ENCODE results near the gene FDX2.

FDX2 gene

GRCh38 chr19:10299545-10300458 is 16.0 kb downstream of the FDX2 start:
- DNase-seq (ENCODE audit: low read depth) = no peak

DNA sequence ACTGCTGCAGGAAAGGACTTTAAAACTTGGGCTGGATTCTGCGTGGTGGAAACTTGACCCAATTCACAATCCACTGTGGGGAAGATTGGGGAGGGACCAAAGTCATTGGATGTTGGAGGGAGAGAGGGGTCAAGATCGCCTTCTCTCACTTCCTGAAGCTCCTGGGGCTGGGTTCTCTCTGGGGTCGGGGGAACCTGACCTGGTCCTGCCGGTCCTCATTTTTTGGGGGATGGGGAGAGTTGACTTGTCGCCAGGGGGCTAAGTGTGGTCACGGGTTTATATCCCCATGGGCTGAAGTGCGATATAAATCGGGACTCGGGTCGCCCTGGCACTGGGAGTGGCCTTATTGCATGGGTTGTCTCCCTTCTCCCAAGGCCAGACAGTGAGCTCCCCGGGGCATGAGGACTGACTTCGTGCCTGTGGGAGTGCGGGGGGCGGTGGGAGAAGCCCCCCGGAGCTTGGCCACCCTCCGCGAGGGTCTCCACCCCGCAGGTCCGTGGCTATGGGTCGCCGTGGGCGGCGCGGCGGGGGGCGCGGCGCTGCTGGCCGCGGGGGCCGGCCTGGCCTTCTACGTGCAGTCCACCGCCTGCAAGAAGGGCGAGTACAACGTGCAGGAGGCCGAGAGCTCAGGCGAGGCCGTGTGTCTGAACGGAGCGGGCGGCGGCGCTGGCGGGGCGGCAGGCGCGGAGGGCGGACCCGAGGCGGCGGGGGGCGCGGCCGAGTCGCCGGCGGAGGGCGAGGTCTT is 19.8 kb downstream of the FDX2 start:
- DNase-seq (ENCODE audit: low read depth) = no peak

GRCh38 chr19:10295305-10295846 is 20.4 kb downstream of the FDX2 start:
- DNase-seq (ENCODE audit: low read depth) = peak; percentile 42

DNA sequence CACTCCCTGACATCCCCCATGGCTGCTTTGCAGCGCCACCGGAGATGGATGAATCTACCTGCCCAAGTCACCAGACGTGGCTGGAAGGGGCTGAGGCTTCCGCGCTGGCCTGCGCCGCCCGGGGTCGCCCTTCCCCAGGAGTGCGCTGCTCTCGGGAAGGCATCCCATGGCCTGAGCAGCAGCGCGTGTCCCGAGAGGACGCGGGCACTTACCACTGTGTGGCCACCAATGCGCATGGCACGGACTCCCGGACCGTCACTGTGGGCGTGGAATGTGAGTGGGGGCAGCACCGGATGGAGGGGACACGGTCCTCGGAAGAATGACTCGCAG is 21.5 kb downstream of the FDX2 start:
- no peak for DNase-seq (ENCODE audit: low read depth)

DNA sequence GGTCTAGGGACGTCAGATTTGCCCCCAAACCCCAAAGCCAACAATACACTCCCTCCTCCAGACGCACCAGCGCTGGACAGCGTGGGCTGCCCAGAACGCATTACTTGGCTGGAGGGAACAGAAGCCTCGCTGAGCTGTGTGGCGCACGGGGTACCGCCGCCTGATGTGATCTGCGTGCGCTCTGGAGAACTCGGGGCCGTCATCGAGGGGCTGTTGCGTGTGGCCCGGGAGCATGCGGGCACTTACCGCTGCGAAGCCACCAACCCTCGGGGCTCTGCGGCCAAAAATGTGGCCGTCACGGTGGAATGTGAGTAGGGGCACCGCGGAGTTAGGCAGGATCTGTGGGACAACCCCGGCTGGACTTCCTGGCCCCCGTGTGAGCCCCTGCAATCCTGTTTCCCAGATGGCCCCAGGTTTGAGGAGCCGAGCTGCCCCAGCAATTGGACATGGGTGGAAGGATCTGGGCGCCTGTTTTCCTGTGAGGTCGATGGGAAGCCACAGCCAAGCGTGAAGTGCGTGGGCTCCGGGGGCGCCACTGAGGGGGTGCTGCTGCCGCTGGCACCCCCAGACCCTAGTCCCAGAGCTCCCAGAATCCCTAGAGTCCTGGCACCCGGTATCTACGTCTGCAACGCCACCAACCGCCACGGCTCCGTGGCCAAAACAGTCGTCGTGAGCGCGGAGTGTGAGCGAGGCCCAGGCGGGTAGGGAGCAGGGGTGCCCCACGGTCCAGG is 22.0 kb downstream of the FDX2 start:
- DNase-seq (ENCODE audit: low read depth) = no peak

DNA sequence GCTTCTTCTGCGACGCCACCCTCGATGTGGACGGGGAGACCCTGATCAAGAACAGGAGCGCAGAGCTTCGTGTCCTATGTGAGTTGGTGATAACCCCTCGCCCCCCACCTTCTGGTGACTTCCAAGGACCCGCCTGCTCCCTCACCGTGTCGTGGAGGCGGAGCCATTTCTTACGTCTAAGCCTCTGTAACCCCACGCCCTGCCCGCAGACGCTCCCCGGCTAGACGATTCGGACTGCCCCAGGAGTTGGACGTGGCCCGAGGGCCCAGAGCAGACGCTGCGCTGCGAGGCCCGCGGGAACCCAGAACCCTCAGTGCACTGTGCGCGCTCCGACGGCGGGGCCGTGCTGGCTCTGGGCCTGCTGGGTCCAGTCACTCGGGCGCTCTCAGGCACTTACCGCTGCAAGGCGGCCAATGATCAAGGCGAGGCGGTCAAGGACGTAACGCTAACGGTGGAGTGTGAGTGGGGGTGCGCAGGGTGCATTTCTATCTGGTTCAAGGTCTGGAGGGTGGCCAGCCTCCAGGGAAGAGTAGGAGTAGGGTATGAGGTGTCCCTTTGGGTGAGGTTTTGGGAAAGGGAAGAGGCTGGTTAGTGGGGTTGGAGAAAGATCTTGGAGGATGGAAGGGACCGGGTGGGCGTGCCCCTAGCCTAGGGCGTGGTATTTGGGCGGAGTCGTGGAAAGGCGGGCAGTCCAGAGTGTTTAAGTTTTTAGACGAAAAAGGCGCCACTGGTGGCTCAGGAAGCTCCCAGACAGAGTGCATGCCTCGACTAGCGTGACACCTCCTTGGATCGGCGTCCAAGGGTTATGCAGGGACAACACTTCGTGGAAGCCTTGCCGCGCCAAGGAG is 22.8 kb downstream of the FDX2 start:
- no peak for DNase-seq (ENCODE audit: low read depth)

DNA sequence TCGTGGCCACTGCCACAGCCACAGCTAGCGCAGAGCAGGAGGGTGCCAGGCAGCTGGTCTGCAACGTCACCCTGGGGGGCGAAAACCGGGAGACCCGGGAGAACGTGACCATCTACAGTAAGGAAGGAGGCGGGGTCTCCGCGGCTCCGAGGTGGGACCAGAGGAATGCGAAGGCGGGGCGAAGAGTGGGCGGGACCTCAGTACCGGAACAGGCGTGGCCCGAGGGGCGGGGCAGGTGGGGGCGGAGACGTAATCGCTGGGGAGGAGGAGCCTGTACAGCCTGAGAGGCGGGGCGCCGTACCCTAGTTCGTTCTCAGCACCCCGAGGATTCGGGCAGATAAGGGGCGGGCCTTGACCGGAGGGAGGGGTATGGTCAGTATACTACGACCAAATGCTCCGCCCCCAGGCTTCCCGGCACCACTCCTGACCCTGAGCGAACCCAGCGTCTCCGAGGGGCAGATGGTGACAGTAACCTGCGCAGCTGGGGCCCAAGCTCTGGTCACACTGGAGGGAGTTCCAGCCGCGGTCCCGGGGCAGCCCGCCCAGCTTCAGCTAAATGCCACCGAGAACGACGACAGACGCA is 23.5 kb downstream of the FDX2 start:
- peak; percentile 43 for DNase-seq (ENCODE audit: low read depth)

GRCh38 chr19:10291554-10292205 is 24.1 kb downstream of the FDX2 start:
- DNase-seq (ENCODE audit: low read depth) = no peak

- no peak for DNase-seq (ENCODE audit: low read depth)
These were observed 24.8 kb downstream of the FDX2 start for GRCh38 chr19:10290876-10291553.

DNA sequence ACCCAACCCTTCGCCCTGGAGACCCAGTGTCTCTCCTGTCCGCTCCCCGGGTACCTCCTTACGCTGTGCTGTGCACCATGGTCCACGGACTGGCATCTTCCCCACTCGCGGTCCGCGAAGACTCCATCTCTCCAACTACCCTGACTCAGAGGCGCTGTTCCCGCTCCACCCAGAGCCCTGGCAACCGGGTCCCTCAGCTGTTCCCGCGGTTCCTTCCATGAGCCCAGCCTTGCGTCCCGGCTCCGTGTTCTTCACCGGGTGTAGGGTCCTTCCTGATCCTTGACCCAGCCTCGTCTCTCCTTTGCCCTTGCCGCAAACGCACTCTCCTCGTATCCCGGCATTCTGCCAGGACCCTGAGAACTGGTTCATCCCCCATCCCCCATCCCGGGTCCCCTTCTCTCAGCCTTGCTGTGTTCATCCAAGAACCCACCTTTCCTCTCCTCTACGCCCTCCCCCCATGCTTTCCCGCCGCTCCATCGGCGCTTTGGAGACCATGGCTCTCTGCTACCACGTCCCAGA is 25.4 kb downstream of the FDX2 start:
- DNase-seq (ENCODE audit: low read depth) = no peak

DNA sequence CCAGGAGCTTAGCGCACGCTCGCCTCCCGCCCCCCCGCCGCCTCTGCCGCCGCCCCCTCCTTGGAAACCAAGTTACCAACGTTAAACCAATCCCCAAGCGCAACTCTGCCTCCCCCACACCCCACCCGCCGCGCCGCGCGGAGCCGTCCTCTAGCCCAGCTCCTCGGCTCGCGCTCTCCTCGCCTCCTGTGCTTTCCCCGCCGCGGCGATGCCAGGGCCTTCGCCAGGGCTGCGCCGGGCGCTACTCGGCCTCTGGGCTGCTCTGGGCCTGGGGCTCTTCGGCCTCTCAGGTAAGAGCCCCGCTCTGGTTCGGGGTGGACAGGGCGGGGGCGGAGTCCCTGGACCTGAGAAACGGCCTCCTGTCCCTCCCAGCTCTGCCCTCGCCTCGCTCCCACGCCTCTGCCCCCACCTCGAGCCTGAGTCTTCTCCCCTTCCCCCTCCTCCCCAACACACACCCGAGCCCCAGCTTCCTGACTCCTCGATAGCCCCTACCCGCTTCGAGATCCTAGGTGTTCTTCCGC is 25.9 kb downstream of the FDX2 start, which contains the start of gene ICAM5:
TSS of gene ICAM5 (plus strand) at position 117 of the 521 bp plus-strand sequence. CDS start at position 209, 92 bp downstream.
- no peak for DNase-seq (ENCODE audit: low read depth)

DNA sequence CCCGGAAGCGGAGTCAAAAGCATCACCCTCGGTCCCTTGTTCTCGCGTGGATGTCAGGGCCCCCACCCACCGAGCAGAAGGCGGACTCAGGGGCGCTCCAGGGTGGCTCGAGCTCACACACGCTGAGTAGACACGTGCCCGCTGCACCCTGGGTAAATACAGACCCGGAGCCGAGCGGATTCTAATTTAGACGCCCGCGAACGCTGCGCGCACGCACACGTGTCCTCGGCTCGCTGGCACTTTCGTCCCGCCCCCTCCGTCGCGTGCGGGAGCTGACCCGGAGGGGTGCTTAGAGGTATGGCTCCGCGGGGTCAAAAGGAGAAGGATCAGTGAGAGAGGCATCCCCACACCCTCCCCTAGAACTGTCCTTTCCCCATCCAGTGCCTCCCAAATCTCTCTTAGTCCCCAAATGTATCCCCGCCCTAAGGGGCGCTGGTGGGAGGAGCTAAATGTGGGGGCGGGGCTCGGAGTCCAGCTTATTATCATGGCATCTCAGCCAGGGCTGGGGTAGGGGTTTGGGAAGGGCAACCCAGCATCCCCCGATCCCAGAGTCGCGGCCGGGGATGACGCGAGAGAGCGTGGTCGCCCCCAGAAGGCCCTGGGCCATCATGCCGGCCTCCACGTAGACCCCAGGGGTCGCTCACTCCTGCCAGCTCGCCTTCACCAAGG is 26.5 kb downstream of the FDX2 start:
- peak; percentile 51 for DNase-seq (ENCODE audit: low read depth)

- no peak for DNase-seq (ENCODE audit: low read depth)
These were observed 27.1 kb downstream of the FDX2 start for GRCh38 chr19:10288662-10289166.

DNA sequence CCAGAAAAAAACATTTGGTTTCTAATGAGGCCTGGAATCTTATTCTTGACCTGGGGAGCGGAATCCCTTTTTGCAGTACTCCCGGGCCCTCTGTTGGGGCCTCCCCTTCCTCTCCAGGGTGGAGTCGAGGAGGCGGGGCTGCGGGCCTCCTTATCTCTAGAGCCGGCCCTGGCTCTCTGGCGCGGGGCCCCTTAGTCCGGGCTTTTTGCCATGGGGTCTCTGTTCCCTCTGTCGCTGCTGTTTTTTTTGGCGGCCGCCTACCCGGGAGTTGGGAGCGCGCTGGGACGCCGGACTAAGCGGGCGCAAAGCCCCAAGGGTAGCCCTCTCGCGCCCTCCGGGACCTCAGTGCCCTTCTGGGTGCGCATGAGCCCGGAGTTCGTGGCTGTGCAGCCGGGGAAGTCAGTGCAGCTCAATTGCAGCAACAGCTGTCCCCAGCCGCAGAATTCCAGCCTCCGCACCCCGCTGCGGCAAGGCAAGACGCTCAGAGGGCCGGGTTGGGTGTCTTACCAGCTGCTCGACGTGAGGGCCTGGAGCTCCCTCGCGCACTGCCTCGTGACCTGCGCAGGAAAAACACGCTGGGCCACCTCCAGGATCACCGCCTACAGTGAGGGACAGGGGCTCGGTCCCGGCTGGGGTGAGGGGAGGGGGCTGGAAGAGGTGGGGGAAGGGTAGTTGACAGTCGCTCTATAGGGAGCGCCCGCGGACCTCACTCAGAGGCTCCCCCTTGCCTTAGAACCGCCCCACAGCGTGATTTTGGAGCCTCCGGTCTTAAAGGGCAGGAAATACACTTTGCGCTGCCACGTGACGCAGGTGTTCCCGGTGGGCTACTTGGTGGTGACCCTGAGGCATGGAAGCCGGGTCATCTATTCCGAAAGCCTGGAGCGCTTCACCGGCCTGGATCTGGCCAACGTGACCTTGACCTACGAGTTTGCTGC is 28.7 kb downstream of the FDX2 start, which contains the start of gene ICAM4:
TSS of gene ICAM4 (plus strand) at position 153 of the 935 bp plus-strand sequence. CDS start at position 211, 58 bp downstream.
- DNase-seq (ENCODE audit: low read depth) = no peak

DNA sequence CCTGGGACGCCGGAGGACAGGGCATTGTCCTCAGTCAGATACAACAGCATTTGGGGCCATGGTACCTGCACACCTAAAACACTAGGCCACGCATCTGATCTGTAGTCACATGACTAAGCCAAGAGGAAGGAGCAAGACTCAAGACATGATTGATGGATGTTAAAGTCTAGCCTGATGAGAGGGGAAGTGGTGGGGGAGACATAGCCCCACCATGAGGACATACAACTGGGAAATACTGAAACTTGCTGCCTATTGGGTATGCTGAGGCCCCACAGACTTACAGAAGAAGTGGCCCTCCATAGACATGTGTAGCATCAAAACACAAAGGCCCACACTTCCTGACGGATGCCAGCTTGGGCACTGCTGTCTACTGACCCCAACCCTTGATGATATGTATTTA is 30.4 kb downstream of the FDX2 start:
- no peak for DNase-seq (ENCODE audit: low read depth)

GRCh38 chr19:10284960-10285278 is 30.9 kb downstream of the FDX2 start:
- no peak for DNase-seq (ENCODE audit: low read depth)
